HG03521 (cell line): ENCODE results near the gene BLOC1S2.
"Not testable (repeated sequence)": the region's sequence is repeated elsewhere in the genome, so short reads cannot be mapped to it uniquely, and the experiment has no call there.

Experiments used
- ATAC-seq: cut with Tn5 transposase; IDR thresholded peaks from one replicate; pipeline ENCODE4 v1.9.1; 2021; ENCODE audit warnings: mild to moderate bottlenecking, moderate library complexity; ENCODE audit not compliant: unreplicated experiment

Gene BLOC1S2

GRCh38 chr10:100286051-100287033 is at the start of gene BLOC1S2:
Gene BLOC1S2, minus strand, starts transcription at chr10:100286680. Its CDS starts 21 bp downstream, at chr10:100286659.
- peak; percentile 86 for ATAC-seq

DNA sequence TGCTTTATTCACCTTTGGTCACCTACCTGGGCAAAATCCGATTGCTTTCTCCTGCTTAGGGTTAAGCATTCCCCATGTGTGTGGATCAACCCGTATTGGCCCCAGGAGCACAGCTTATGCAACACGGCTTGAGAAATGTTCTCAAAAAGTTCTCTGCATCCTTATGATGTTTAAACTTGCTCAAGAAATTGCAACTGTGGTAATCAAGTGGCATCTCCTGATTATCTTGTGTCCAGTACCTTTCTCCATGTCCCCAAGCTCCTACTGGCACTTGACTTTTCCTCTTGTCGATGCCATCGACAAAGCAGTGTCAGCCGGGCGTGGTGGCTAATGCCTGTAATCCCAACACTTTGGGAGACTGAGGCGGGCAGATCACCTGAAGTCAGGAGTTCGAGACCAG is 48.3 kb upstream of the BLOC1S2 start:
- no peak for ATAC-seq

DNA sequence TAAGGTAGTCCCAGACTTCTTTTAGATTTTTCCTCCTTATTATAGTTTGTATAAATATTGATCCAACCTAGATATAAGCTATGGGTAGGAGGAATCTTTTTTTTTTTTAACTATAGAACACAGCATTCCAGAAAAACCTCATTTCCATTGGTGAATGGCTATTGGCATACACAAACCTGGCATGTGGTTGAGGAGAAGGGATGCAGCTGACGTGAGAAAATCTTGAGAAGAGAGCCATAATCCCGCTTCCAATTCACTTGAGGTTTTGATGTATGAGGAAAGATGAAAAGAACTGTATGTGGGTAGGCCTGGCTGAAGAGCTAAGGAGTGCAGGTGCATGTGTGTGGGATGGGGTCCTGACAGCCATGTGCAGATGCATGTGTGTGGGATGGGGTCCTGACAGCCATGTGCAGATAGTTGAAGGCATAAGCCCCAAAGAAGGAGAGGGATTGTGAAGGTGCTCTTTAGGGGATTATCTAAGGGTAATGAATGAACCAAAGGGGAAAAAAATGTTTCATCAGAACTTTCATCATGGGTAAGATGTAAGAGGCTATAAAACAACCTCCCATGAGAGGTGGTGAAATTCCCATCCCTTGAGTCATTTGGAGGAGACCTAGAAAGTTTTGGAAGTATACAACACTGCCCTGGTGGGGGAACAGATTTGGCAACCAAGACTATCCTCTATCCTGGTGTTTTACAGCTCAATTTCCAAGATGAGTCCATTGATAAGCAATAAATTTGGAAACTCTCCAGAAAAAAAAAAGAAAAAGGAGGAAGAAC is 47.4 kb upstream of the BLOC1S2 start:
- no peak for ATAC-seq

GRCh38 chr10:100333106-100333505 is 46.6 kb upstream of the BLOC1S2 start:
- no peak for ATAC-seq

- no peak for ATAC-seq
Measured at GRCh38 chr10:100330079-100330478, 43.6 kb upstream of the BLOC1S2 start, which contains the start of gene PKD2L1. Gene PKD2L1, minus strand, starts transcription at chr10:100330228. Its CDS starts 125 bp downstream, at chr10:100330103.

GRCh38 chr10:100328198-100328597 is 41.7 kb upstream of the BLOC1S2 start:
- no peak for ATAC-seq

GRCh38 chr10:100327718-100328009 is 41.2 kb upstream of the BLOC1S2 start:
- no peak for ATAC-seq

DNA sequence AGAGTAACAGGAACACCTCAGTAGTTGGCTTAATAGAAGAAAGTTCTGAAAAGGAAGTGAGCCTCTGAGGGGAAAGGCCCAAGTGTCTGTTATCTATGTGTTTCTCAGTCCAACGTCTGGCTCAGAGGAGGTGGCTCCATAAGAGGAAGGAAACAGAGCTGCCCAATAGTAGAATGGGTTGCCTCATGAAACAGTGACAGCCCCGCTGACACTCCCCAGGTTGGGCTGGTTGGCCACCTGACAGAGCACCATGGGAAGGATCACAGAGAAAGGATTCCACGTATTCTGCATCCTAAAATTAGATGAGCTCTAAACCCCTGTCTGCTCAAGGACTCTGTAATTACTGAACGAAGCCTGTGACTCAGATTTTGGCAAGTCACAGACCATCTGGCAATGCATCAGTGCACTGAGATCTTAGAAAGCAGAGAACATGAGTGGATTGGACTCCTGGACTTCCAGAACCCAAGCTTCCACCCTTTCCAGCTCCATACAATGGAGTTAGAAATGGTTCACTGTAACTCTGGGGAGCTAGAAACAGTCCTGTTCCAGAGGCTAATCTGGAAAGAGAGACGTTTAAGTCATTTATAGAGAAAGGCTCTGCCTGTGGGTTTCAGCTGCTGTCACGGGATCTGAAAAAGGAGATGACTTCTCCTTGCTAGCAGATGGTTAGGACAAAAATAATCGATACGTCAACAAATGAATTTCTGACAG is 40.7 kb upstream of the BLOC1S2 start:
- ATAC-seq = peak; percentile 96

DNA sequence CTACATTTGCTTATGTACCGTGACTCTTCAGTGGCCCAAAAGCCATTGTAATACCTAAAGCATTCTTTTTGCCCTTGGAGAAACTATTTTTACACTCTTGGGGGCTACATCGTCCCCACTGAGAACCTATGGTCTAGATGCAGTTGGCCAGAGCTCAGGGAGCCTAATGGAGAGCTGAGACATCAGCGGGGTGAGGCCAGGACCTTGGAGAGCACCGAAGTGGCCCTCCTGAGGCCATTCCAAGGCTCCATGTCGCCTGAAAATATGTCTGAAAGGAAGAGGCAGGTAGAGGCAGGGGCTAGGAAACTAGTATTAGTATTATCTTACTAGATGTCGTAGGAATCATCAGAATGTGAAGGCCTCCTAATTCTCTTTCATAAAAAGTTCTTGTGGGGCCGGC is 38.7 kb upstream of the BLOC1S2 start:
- no peak for ATAC-seq

- ATAC-seq = no peak
Measured at GRCh38 chr10:100319707-100320402, 33.4 kb upstream of the BLOC1S2 start.

DNA sequence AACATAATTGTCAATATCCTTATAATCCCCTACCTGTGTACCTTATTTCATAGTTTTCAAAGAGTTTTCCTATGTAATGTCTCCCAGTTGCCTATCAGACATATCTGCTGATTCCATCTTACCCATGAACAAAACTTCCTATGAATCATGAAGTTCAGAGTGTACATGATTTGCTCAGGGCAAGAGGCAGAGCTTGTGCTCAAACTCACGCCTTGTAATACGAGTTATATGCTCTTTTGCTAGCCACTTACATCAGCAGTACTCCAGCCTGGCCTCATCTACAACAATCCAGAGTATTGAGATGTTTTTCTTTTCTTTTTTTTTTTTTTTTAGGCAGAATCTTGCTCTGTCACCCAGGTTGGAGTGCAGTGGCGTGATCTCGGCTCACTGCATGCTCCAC is 31.7 kb upstream of the BLOC1S2 start:
- no peak for ATAC-seq

DNA sequence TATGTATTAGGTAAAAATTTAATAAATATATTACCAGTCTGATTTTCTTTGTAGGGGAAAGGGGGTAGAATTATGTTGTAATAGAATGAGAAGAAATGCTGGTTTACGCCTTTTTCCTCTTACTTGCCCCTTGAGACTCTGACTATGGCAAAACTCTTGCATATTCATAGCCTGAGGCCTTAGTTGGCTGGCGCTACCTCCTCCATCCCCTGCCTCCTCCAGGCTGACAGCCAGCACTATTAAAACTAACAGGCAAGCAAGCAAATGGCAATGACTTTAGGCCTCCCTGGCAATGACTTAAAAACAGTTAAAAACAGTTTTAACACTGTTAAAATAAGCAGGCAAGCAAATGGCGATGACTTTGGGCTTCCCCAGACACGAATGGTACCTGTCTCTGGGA is 29.1 kb upstream of the BLOC1S2 start:
- no peak for ATAC-seq

DNA sequence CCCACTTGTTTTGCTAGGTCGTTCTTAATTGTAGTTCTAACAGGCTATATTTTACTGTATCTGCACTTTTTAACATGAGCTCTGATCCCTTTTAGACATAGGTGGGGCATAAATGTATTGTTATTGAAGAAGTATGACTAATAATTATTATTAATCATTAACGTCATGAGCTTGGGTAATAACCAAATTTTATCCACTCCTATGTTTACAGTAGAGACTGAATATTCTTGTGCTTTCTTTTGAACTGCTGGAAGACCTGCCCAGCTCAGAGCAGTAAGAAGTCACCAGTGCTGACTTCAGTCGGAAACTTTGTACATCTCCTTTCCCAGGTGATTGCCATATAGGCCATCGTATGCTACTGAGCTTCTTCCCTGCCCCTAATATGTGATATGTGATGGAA is 24.8 kb upstream of the BLOC1S2 start:
- ATAC-seq = no peak

- no peak for ATAC-seq
Measured at GRCh38 chr10:100307684-100308083, 21.2 kb upstream of the BLOC1S2 start.

DNA sequence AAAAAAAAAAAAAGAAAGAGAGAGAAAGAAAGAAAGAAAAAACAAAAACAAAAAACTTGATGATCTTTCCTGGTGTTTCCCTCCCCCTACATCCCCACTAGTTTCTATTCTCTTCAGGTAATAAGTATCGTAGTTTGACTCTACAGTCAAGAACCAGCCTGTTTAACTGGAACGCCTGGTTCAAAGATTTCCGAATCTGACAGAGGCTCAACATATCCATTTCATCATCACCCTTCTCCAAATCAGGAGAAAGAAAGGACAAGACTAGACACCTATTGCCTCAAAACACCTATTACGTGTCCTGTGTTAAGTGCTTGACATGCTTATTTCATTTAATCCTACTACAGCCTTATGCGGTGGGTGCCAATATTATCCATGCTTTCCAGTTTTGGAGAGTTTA is 20.4 kb upstream of the BLOC1S2 start:
- no peak for ATAC-seq

DNA sequence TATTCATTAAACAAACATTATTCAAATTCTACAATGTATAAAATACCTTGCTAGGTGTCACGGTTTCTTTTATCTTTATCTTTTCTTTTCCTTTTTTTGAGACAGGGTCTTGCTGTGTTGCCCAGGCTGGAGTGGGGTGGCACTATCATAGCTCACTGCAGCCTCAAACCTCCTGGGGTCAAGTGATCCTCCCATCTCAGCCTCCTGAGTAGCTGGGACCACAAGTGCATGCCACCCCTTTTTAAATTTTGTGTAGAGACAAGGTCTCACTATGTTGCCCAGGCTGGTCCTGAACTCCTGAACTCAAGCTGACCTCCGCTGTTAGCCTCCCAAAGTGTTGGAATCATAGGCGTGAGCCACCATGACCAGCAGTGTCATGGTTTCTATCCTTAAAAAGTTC is 17.9 kb upstream of the BLOC1S2 start:
- no peak for ATAC-seq

DNA sequence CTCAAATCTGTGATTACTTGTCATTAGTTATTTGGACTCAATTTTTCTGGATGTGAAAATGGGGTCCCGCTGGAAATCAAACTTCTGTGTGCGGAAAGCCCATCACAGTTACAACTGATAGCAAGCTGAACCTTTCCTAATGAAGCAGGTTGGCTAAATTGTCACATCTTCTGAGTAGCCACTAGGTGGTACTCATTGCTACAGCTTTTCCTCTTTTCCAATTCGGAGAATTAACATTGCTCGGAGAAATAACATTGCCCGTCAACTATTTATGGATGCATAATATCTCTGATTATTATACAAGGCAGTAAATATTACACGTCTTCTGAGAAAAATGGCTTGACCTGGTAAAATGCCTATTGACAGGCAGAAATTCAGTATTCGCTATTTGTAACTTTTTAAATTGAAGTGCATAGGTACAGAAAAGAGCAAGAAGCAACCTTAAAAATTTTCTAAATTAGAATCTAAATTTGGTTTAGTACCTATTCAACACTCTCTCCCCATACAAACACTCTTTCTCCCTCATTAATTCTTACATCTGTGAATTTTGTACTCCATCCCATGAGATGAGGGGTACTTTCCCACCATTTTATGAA is 17.3 kb upstream of the BLOC1S2 start:
- no peak for ATAC-seq

DNA sequence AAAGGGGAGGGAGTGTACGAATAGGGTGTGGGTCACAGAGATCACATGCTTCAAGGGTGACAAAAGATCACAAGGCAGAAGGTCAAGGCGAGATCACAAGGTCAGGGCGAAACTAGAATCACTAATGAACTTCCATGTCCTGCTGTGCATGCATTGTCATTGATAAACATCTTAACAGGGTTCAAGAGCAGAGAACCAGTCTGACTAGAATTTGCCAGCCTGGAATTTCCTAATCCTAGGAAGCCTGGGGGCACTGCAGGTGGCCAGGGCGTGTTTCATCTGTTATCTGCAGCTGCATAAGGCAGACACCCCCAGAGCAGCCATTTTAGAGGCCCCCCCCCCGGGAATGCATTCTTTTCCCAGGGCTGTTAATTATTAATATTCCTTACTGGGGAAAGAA is 14.6 kb upstream of the BLOC1S2 start:
- not testable (repeated sequence) for ATAC-seq

GRCh38 chr10:100297242-100297641 is 10.8 kb upstream of the BLOC1S2 start:
- ATAC-seq = no peak

DNA sequence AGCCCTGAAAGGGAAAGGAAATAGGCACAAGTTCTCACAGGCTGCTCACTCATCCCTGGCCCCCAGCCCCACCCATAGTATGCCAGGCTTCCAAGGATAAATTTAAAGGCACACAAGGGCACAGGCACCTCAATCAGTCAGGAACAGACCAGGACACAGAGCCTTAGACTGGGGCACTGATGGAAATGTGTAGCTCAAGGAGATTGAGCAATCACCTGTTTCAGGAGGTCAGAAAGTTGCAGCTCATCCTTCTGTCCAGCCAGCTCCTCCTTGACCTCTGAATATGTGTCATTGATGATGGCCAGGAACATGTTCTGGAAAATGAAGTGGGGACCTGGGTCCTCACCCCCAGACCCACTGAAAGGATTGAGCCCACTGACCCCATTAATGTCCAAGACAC is 6.6 kb upstream of the BLOC1S2 start:
- no peak for ATAC-seq
